ENCODE results near the gene RPL36.

Gene RPL36

DNA sequence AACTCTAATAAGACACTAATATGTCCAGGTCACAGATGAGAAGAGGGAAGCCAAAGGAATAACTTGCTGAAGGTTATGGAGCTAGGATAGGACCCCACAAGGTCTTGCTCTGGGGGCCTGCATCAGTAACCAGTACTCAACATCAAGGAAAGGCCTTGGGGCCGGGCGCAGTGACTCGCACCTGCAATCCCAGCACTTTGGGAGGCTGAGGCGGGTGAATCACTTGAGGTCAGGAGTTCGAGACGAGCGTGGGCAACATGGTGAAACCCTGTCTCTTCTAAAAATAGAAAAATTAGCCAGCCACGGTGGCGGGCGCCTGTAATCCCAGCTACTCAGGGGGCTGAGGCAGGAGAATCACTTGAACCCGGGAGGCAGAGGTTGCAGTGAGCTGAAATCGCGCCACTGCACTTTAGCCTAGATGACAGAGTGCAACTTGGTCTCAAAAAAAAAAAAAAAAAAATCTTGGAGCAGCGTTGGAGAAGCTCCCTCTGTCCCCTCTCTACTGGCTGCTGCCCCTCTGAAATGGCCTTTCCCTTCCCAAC is 28.0 kb downstream of the RPL36 start:
- H3K4me2 ChIP-seq (ENCODE audit: low read depth, low read length, poor library complexity, severe bottlenecking), result peak overlapping the region; percentile 93
- no peak for TF ChIP-seq CTCF (conservative IDR thresholded peaks at IDR 0.05; ENCODE audit: low read length)
- no peak for TF ChIP-seq EZH2phosphoT487 (IDR thresholded peaks at IDR 0.05; ENCODE audit: borderline replicate concordance)
- peak overlapping the region; percentile 100 for H3K4me3 ChIP-seq (ENCODE audit: low read length, poor library complexity, severe bottlenecking)
- H2AFZ ChIP-seq (ENCODE audit: low read length), result no peak overlapping the region
- peaks cover 42% of the 10 kb centered on the region for H4K20me1 ChIP-seq (ENCODE audit: insufficient read depth, low read length, poor library complexity, severe bottlenecking)
- peak overlapping the region; percentile 92 for H3K9ac ChIP-seq (ENCODE audit: low read depth, low read length, poor library complexity, severe bottlenecking)
- peaks cover 60% of the 10 kb centered on the region for H3K79me2 ChIP-seq (ENCODE audit: insufficient read depth, low read length)
- no peaks in the 10 kb centered on the region for H3F3A ChIP-seq (ENCODE audit: low read depth)
- no peaks in the 10 kb centered on the region for H3K27me3 ChIP-seq (ENCODE audit: insufficient read depth, low read length, poor library complexity, severe bottlenecking)
- H3K4me1 ChIP-seq (ENCODE audit: insufficient read depth, low read length, poor library complexity, severe bottlenecking), result peaks cover 22% of the 10 kb centered on the region
- H3K9me2 ChIP-seq (replicated peaks; ENCODE audit: low read depth, low read length), result no peaks in the 10 kb centered on the region
- H3K9me3 ChIP-seq (ENCODE audit: insufficient read depth, low read depth, low read length), result no peaks in the 10 kb centered on the region
- peaks cover 11% of the 10 kb centered on the region; the same call in 1 of the 2 replicates for H3K36me3 ChIP-seq (ENCODE audit: insufficient read depth, low read length)

GRCh38 chr19:5718579-5719273 is 28.6 kb downstream of the RPL36 start:
- no peaks in the 10 kb centered on the region for H3K9me3 ChIP-seq (ENCODE audit: insufficient read depth, low read depth, low read length)
- H2AFZ ChIP-seq (ENCODE audit: low read length), result no peak overlapping the region
- H3K4me3 ChIP-seq (ENCODE audit: low read length, poor library complexity, severe bottlenecking), result peak overlapping the region; percentile 100
- peaks cover 22% of the 10 kb centered on the region for H3K4me1 ChIP-seq (ENCODE audit: insufficient read depth, low read length, poor library complexity, severe bottlenecking)
- peak overlapping the region; percentile 93 for H3K4me2 ChIP-seq (ENCODE audit: low read depth, low read length, poor library complexity, severe bottlenecking)
- H3K36me3 ChIP-seq (ENCODE audit: insufficient read depth, low read length), result peaks cover 5% of the 10 kb centered on the region; the same call in 1 of the 2 replicates
- H4K20me1 ChIP-seq (ENCODE audit: insufficient read depth, low read length, poor library complexity, severe bottlenecking), result peaks cover 42% of the 10 kb centered on the region
- H3K27me3 ChIP-seq (ENCODE audit: insufficient read depth, low read length, poor library complexity, severe bottlenecking), result no peaks in the 10 kb centered on the region
- peaks cover 56% of the 10 kb centered on the region for H3K79me2 ChIP-seq (ENCODE audit: insufficient read depth, low read length)
- no peaks in the 10 kb centered on the region for H3F3A ChIP-seq (ENCODE audit: low read depth)
- peak overlapping the region; percentile 92 for H3K9ac ChIP-seq (ENCODE audit: low read depth, low read length, poor library complexity, severe bottlenecking)
- TF ChIP-seq EZH2phosphoT487 (IDR thresholded peaks at IDR 0.05; ENCODE audit: borderline replicate concordance), result no peak
- TF ChIP-seq CTCF (conservative IDR thresholded peaks at IDR 0.05; ENCODE audit: low read length), result no peak
- H3K9me2 ChIP-seq (replicated peaks; ENCODE audit: low read depth, low read length), result no peaks in the 10 kb centered on the region

DNA sequence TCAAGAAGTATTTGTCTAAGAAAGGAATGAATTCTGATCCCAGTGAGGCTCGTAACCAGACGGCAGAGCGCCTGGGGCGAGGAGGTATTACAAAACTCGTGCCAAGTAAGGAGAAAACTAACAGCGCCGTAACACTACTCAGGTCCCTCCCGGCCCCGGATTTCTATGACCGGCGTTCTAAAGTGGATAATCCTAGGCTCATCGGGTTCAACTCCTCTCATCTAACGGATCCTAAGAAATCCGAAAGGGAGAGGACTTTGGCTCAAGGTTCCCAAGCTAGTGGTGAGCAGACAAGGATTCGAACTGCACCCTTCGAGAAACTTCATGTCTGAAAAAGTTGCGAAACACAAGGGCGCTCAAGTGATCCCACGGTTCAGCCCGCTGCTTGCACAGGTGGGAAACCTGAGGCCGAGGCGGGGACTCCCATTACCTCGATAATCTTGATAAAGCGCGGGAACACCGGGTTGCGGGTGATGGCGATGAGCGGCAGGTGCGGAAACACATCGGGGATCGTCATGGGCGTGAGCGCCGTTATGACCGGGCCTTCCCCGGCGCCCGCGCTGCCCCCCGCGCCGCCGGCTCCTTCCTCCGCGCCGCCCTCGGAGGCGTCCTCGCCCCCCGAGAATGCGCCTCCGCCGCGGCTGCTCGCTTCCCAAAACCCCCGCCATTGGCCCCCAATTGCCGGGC is 29.3 kb downstream of the RPL36 start:
- Histone ChIP-seq H3F3A (ENCODE audit: low read depth) (no peaks in the 10 kb centered on the region), H3K79me2 (ENCODE audit: insufficient read depth, low read length) (peaks cover 51% of the 10 kb centered on the region), H3K4me3 (ENCODE audit: low read length, poor library complexity, severe bottlenecking) (peak overlapping the region; percentile 100), H2AFZ (ENCODE audit: low read length) (peak overlapping the region; percentile 42; the same call in 1 of the 2 replicates), H4K20me1 (ENCODE audit: insufficient read depth, low read length, poor library complexity, severe bottlenecking) (peaks cover 42% of the 10 kb centered on the region), H3K9me2 (replicated peaks; ENCODE audit: low read depth, low read length) (no peaks in the 10 kb centered on the region), H3K36me3 (ENCODE audit: insufficient read depth, low read length) (no peaks in the 10 kb centered on the region), H3K9me3 (ENCODE audit: insufficient read depth, low read depth, low read length) (no peaks in the 10 kb centered on the region), H3K27me3 (ENCODE audit: insufficient read depth, low read length, poor library complexity, severe bottlenecking) (no peaks in the 10 kb centered on the region), H3K4me2 (ENCODE audit: low read depth, low read length, poor library complexity, severe bottlenecking) (peak overlapping the region; percentile 93), H3K4me1 (ENCODE audit: insufficient read depth, low read length, poor library complexity, severe bottlenecking) (peaks cover 22% of the 10 kb centered on the region), H3K9ac (ENCODE audit: low read depth, low read length, poor library complexity, severe bottlenecking) (peak overlapping the region; percentile 92)
- no peak for TF ChIP-seq EZH2phosphoT487 (IDR thresholded peaks at IDR 0.05; ENCODE audit: borderline replicate concordance)
- TF ChIP-seq CTCF (conservative IDR thresholded peaks at IDR 0.05; ENCODE audit: low read length), result no peak

Data from Loucy (cell line).